ENCODE data around the gene AKAP6. TPM values are rescaled to one million over a fixed set of nuclear protein-coding genes. Genes with fewer than 3 reads are reported as not detected.
A peak's percentile ranks its signal among the peaks of the same experiment; 100 is the strongest.

Gene AKAP6
- total RNA-seq, 6 experiments from 2014 or later: 1.7 to 9.6 (median 4.3) TPM

DNA sequence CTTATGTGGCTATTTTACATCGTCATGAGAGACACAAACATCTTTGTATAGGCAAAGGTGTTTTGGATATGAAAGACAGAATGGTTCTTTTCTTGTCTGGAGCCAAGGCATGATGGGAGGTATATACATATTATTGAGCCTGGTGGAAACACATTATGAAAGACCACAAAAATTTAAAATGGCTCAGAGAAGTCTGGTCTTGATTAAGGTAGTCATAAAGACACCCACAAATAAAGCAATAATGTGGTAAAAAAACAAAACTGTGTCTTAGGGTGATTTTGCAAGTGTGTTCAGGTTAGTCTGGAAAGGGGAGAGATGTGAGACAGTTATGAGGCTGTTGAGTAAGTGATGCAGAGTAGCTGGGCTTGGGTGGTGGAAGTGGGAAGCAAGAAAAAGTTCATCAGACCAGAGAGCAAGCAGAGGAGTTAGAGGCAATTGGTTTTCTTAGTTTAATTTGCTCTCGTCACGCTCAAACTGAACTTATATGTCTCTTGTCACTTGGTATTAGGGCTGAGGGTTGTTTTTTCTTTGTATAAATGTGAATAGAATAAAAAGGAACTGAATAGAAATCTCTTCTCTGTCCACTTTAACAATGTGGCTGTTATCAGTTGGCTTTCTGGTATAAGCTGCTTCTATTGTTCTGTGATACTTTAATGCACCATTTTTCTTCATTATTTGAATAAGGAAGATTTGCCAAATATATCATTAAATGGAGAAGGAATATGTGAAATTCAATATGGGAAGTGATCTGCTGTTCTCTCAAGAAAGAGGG, 115.0 kb downstream of the AKAP6 start:
- intact Hi-C loops (cut with DNase I): no loop called here
- DNase-seq: no peak
- Histone ChIP-seq H3K9me3 (no peaks in the 10 kb centered on the region), H3K36me3 (no peaks in the 10 kb centered on the region), H3K4me1 (no peaks in the 10 kb centered on the region), H3K4me3 (no peak overlapping the region), H3K27ac (no peak overlapping the region), H3K27me3 (no peaks in the 10 kb centered on the region)
- TF ChIP-seq POLR2A (IDR thresholded peaks at IDR 0.05): no peak
- TF ChIP-seq, protein P1, sequence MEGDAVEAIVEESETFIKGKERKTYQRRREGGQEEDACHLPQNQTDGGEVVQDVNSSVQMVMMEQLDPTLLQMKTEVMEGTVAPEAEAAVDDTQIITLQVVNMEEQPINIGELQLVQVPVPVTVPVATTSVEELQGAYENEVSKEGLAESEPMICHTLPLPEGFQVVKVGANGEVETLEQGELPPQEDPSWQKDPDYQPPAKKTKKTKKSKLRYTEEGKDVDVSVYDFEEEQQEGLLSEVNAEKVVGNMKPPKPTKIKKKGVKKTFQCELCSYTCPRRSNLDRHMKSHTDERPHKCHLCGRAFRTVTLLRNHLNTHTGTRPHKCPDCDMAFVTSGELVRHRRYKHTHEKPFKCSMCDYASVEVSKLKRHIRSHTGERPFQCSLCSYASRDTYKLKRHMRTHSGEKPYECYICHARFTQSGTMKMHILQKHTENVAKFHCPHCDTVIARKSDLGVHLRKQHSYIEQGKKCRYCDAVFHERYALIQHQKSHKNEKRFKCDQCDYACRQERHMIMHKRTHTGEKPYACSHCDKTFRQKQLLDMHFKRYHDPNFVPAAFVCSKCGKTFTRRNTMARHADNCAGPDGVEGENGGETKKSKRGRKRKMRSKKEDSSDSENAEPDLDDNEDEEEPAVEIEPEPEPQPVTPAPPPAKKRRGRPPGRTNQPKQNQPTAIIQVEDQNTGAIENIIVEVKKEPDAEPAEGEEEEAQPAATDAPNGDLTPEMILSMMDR (IDR thresholded peaks at IDR 0.05): no peak
- 89% methylated on average over 3 of the region's 3 CpGs for WGBS (ENCODE audit: insufficient coverage, low coverage, low lambda C conversion rate, missing lambda C conversion rate)
- no peak for ATAC-seq

DNA sequence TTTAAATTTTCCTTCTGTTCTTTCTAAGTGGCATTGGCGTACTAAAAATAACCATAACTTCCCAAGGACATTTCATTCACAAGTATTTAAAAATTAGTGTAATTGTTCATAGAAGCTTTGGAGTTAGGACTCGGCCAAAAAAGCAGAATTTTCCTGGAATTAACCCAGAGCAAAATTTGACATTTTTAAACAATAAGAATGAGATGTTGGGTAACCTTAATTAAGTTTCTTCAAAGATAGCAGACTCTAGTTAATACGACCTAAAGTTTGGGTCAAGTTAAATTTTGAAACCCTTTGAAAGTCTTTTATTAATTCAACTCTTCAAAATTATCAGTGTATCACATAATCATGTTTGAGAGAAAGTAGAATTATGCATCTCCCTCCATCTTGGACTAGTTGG, 118.3 kb downstream of the AKAP6 start:
- H3K4me1 ChIP-seq: peaks cover 0 to 9% (median 0%) of the 10 kb centered on the region in 4 donors
- WGBS (ENCODE audit: insufficient coverage, low coverage, low lambda C conversion rate, missing lambda C conversion rate): 80% methylated on average over 3 of the region's 3 CpGs
- no peak overlapping the region for H3K27ac ChIP-seq

DNA sequence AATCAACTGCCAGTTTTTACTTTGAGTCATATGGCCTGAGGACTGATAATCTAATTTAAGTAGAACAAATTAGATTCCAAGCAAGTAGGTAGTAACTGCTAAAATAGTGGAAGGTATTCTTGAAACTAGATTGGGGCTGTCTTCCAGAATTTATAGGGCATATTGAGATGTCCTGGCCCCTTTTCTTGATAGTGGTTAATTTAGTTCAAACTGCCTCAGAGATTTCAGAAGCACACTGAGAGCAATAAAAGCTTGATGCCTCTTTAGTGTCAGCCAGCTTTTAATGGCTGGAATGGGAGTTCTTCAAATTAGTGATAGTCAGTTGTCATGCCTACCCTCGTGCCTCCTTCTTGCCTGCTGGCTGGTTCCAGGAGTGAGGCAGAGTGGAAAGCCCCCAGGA, 120.5 kb downstream of the AKAP6 start:
- TF ChIP-seq, protein P1 (IDR thresholded peaks at IDR 0.05): no peak
- no peak for TF ChIP-seq POLR2A (IDR thresholded peaks at IDR 0.05)
- Histone ChIP-seq H3K4me3 (no peak overlapping the region), H3K4me1 (peaks cover 0 to 9% (median 0%) of the 10 kb centered on the region in 4 donors), H3K27ac (no peak overlapping the region), H3K9me3 (no peaks in the 10 kb centered on the region), H3K27me3 (no peaks in the 10 kb centered on the region), H3K36me3 (no peaks in the 10 kb centered on the region)
- ATAC-seq: no peak
- no peak for DNase-seq
- 100% methylated on average over 1 of the region's 1 CpG for WGBS (ENCODE audit: insufficient coverage, low coverage, low lambda C conversion rate, missing lambda C conversion rate)
- intact Hi-C loops (cut with DNase I): no loop called here

More for the DNA sequence above, 118.3 kb downstream of the AKAP6 start:
- DNase-seq: no peak
- Histone ChIP-seq H3K4me3 (no peak overlapping the region), H3K9me3 (no peaks in the 10 kb centered on the region), H3K36me3 (no peaks in the 10 kb centered on the region), H3K27me3 (no peaks in the 10 kb centered on the region)
- intact Hi-C loops (cut with DNase I): no loop called here
- no peak for ATAC-seq
- TF ChIP-seq, protein P1 (IDR thresholded peaks at IDR 0.05): no peak
- TF ChIP-seq POLR2A (IDR thresholded peaks at IDR 0.05): no peak

DNA sequence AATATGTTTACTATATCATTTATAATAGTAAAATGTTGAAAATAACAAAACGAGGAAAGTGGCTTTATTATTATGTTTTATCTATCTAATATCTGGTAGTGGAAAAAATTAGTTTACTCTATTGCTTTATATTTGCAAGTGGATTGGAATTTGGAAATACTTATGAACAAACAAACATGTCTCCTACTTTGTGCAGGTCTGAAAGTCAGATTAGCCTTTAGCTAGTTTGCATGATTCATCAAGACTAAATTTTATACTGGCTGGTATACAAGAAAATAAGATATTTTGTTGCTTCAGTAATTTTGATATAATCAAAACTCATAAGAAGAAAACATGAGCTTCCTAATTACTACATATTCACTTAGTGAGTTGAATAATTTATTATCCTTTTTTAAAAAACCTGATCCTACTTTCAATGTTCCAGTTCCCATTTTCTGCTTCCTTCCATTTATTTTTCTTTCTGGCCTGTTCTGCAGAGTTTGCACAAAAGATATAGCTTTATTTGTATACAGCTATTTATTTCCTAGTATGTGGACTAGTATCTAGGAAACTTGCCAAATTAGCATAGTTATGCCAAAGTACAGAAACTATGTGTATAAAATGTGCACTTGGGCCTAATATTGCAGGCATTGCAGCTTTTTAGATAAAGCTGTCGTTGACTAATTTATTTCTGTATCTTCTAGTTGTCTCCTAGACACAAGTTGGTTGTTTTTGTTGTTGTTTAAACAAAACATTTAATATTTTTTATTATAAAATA, 122.0 kb downstream of the AKAP6 start:
- Histone ChIP-seq H3K27ac (no peak overlapping the region), H3K36me3 (no peaks in the 10 kb centered on the region), H3K9me3 (no peaks in the 10 kb centered on the region), H3K4me1 (peaks cover 0 to 9% (median 0%) of the 10 kb centered on the region in 4 donors), H3K27me3 (no peaks in the 10 kb centered on the region), H3K4me3 (no peak overlapping the region)
- 39% methylated on average over 2 of the region's 2 CpGs for WGBS (ENCODE audit: insufficient coverage, low coverage, low lambda C conversion rate, missing lambda C conversion rate)
- intact Hi-C loops (cut with DNase I): no loop called here
- TF ChIP-seq, protein P1 (IDR thresholded peaks at IDR 0.05): no peak
- TF ChIP-seq POLR2A (IDR thresholded peaks at IDR 0.05): no peak
- ATAC-seq (peak in 2 of 4 donors; percentile 16 to 44), DNase-seq (no peak)

All from right lobe of liver (tissue), 6 donors.